Keratinocyte (primary cell): Measurements from ENCODE around the gene RING1.
A peak's percentile ranks its signal among the peaks of the same experiment; 100 is the strongest.

Source experiments
- EZH2 ChIP-seq: IDR thresholded peaks from one replicate; pipeline ENCODE4 v1.6.1; 2012; ENCODE audit warnings: inconsistent platforms, mild to moderate bottlenecking, low read length, moderate library complexity
- TF ChIP-seq, protein P1 (sequence below), 3 experiments: IDR thresholded peaks in 1 of 3; conservative IDR thresholded peaks in 1 of 3; optimal IDR thresholded peaks in 1 of 3; 2 replicates in 2 of 3; 3 replicates in 1 of 3; pipeline versions ENCODE3 to v1.5.1; 2011; ENCODE audit warnings: low read length in 3 of 3, mild to moderate bottlenecking in 3 of 3, moderate library complexity in 2 of 3, control low read depth in 1 of 3, inconsistent platforms in 1 of 3; ENCODE audit not compliant: insufficient read depth in 2 of 3; ENCODE audit errors: extremely low read depth in 1 of 3

GRCh38 chr6:33213166-33213988 lies 5.1 kb downstream of the RING1 start:
- TF ChIP-seq, protein P1, sequence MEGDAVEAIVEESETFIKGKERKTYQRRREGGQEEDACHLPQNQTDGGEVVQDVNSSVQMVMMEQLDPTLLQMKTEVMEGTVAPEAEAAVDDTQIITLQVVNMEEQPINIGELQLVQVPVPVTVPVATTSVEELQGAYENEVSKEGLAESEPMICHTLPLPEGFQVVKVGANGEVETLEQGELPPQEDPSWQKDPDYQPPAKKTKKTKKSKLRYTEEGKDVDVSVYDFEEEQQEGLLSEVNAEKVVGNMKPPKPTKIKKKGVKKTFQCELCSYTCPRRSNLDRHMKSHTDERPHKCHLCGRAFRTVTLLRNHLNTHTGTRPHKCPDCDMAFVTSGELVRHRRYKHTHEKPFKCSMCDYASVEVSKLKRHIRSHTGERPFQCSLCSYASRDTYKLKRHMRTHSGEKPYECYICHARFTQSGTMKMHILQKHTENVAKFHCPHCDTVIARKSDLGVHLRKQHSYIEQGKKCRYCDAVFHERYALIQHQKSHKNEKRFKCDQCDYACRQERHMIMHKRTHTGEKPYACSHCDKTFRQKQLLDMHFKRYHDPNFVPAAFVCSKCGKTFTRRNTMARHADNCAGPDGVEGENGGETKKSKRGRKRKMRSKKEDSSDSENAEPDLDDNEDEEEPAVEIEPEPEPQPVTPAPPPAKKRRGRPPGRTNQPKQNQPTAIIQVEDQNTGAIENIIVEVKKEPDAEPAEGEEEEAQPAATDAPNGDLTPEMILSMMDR (optimal IDR thresholded peaks at IDR 0.05 in 1 of 3, IDR thresholded peaks at IDR 0.05 in 1 of 3, conservative IDR thresholded peaks at IDR 0.05 in 1 of 3; ENCODE audit: extremely low read depth in 1 of 3, insufficient read depth in 2 of 3, low read length in 3 of 3), result no peak
- peak; percentile 31 for TF ChIP-seq EZH2
